Measurements from ENCODE around the gene HOXA3. TPM values are rescaled to one million over a fixed set of nuclear protein-coding genes. Genes with fewer than 3 reads are reported as not detected.

The HOXA3 gene
- total RNA-seq, 1 donor from 2014 or later = 5.5 TPM

DNA sequence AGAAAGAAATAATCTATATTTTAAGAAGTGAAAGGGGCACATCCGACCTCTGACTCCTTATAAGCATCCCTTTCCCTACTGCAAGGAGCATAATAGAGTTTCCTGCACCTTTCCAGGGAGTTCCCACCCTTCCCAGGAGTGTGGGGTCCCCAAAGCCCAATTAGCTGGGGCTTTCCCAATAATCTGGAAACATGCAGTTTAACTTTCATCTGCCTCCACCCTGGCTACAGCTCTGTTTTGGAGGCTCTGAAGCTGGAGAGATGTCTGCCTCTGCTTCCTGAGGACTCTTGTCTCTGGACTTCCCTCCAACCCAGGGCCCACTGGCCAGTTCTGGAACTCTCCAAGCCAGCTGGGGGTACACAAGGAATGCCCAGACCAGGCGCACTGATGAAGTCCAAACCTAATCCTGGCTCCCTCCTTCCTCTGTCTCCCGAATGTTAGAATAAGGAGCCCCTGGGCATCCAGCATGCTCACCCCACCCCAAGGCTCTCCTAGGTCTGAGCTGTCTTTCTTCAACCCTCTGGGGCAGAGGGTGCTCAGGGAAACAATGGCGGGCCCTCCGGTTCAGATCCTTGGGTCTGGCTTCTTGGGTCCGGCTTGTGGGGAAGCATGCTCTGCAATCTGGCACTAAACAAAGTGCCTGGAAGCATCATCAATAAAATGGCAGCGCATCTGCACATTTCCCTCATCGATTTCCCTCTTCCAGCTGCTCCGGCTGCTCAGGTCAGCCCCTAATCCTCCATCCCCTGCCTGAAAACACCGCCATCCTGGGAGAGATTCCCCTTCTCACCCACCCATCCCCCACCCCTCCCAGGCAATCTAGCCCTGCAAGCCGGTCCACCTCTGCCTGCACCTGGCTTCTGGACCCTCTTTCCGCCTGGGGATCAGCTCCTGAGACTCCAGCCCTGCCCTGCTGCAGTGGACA, 35.2 kb downstream of the HOXA3 start:
- no peak for DNase-seq (ENCODE audit: extremely low read depth, low read depth, low spot score)

DNA sequence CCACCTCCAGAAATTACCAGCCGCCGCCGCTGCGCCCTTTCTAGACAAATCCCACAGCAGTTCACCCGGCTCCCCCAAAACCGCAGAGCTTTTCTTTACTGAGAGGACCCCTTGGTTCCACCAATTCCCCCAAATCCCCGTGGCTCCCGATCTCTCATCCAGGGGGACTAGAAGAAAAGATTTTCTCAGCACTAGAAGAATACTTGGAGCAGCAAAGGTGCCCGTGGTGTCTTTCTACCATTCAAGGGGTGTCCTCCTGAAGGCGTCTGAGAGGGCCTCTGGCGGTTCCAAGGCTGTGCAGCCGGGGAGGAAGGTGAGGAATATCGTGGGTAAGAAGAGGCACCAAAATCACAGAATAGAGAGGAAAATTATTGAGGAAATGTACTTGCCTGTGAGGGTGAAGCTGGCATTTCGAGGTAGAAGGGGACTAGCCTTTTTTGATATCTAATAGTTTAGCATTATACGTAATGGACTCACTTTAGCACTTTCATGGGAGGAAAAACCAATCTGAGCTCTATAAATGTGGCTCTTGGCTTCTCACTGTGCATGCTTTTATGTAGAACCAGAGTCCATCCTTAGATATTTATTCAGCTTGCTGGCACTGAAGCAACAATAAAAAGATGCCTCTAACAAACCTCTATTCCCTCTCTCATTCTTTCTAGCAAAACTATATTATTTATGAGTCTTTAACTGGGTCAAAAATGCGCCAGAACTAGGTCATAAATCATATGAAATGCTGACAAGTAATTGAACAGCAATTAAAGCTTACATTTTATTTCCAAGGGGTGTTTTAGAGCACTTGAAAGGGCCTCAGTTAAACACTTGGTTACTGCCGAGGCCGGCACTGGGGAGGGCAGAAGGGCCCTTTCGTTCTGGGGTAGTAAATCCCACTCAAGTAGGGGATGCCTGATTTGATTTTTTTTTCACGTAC, 36.1 kb downstream of the HOXA3 start:
- no peak for DNase-seq (ENCODE audit: extremely low read depth, low read depth, low spot score)

- no peak for DNase-seq (ENCODE audit: extremely low read depth, low read depth, low spot score)
These were observed 37.0 kb downstream of the HOXA3 start for GRCh38 chr7:27115221-27116026.

DNA sequence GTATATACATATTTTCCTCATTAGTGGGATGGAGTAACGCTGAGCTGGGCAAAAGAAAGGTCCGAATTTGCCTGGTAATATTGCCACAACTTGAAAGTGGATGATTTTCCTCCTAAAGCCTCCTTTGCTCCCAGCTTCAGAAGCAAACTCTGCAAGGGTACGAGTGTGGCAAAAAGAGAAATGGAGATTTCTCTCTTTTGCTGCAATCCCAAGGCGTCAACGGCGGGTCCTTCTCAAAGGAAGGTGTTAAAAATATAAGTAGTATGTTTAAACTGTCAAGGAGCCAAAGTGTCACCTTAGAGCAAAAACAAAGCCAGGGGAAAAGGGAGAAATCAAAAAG, 37.5 kb downstream of the HOXA3 start:
- DNase-seq (ENCODE audit: extremely low read depth, low read depth, low spot score) = no peak

DNA sequence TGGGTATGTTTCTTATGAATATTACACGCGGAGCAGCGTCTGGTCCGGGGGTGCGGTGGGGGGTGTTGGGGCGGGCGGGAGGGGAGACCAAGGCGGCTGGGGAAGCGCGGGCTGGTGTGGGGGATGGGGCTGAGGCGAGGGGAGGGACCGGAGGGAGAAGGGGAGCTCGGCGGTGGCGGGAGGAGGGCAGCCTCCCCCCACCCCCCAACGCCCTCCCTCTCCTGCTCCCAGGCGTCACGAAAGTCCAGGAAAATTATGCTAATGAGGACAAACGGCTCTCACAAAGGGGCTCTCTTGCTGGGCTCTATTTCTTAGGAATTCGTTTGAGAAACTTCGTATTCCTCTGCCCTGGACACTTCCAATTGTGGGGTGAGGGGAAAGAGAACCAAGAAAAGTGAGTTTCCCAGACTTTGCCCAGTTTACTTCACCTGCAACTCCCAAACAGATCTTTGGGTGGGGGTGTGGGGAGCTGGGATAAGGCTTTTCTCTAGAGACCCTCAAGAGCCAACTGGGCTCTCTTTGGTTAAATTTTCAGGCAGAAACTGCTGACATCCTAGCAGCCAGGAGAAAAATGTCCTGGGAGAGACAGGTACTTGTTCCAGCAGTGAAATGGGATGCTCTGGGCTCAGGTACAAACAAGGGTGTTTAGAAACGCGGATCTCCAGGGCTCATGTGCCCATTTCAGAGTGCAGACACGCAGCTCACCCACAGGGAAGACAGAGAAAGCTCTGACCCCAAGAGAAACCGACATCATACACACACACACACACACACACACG, 38.2 kb downstream of the HOXA3 start:
- no peak for DNase-seq (ENCODE audit: extremely low read depth, low read depth, low spot score)

GRCh38 chr7:27112955-27113949, 39.1 kb downstream of the HOXA3 start:
- no peak for DNase-seq (ENCODE audit: extremely low read depth, low read depth, low spot score)

DNA sequence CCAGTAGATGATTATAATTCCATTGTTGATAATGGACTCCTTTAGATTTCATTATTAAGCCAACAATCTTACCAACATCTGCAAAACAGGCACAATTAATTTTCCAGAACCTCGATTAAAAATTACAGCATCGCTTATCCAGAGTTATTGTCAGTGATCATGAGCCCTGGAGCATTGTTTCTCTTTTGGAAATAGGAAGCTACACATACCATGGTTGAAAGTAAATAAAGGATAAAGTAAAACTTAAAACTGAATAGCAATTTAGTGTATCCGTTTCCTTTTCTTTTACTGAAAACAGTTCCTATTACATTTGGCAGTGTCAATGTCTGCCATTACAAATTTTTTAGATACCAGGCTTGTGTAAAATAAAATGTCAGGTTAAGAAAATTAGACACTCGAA, 40.0 kb downstream of the HOXA3 start:
- no peak for DNase-seq (ENCODE audit: extremely low read depth, low read depth, low spot score)

GRCh38 chr7:27111751-27112277, 40.6 kb downstream of the HOXA3 start:
- DNase-seq (ENCODE audit: extremely low read depth, low read depth, low spot score) = no peak

DNA sequence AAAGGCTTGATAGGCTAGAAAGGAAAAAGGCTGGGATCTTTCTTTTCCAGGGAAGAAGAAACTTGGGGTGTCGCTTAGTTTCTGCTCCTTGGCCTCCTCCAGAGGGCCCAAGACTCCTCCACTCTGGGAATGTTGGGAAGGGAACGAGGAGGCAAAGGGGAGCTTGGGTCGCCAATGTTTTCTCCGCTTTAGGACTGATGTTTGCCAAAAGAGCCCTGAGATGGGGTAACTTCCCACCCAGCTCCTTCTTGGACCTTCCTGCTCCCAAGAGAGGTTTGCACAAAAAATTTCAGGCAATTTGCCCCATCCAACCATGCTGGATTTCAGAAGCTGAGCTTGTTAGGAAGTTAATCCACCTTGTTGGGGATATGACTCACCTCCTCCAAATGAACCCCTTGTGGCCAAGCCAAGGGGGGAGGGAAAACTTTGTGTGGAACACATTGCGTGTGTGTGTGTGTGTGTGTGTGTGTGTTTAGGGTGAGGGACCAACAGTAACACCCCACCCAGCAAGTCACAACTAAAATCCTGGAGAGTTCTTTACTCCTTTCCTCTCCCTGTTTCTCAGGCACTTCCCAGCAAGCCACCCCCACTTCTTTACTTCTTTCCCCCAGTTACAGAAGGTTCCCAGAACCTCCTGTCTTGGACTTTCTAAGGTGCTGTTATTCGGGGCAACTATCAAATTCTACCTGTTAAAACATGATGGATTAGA, 41.2 kb downstream of the HOXA3 start:
- no peak for DNase-seq (ENCODE audit: extremely low read depth, low read depth, low spot score)

DNA sequence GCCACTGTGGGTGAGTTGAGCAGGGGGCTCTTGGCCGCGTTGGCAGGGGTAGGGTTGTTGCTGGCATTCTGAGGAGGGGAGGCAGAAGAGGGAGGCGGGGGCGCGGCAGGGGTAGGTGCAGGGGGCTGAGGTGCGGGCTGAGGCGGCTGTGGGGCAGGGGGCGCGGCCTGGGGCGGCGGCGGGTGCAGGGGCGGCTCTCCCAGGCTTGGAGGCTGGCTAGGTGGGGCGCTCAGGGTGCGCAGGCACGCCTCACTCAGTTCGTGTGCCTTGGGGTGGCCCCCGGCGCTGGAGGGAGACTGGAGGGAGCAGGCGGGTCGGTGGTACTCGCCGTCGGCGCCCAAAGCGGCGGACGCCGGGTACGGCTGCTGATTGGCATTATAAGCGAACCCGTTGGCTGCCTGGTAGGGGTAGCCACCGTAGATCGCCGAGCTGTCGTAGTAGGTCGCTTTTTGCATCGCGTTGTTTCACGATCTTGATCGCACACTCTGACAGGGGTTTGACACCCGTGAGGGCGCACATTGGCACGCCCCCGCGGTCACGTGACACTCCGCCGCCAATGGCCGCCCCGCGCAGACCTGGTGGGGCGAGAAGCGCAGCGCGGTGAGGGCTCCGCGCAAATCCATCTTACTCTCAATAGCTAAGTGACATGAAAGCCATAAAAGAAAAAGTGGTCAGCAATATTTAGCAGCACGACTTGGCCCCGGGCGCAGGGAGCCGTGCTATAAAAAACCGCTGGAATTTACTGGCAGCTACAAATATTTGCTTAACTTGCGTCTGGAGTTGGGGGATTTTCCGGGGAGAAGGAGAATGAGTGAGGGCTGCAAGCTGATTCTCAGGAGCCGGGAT, 42.0 kb downstream of the HOXA3 start:
- no peak for DNase-seq (ENCODE audit: extremely low read depth, low read depth, low spot score)

GRCh38 chr7:27109466-27110185, 42.8 kb downstream of the HOXA3 start:
- no peak for DNase-seq (ENCODE audit: extremely low read depth, low read depth, low spot score)

DNA sequence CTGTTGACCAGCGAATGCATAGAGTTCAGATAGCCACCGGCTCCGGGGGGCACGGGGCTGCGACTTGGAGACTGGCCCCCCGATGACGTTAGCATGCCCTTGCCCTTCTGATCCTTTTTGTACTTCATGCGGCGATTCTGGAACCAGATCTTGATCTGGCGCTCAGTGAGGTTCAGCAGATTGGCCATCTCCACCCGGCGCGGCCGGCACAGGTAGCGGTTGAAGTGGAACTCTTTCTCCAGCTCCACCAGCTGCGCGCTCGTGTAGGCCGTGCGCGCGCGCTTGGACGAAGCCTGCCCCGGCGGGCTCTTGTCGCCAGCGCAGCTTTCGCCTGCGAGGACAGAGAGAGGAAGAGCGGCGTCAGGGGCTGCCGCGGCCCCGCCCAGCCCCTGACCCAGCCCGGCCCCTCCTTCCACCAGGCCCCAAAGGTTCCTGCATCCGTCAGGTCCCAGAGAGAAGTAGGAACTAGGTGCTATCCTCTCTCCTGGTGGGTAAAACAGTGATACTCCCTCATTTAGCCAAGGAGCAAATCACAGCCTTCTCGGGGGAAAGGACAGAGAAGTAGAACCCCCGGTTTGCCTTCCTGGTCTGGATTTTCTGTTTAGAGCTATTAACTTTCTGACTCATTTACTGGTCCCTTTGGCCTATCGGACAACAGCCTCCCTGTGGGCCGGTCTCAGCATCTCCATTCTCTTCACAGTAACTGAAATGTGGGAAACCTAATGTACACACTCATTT, 43.8 kb downstream of the HOXA3 start:
- no peak for DNase-seq (ENCODE audit: extremely low read depth, low read depth, low spot score)

- DNase-seq (ENCODE audit: extremely low read depth, low read depth, low spot score) = no peak
These were observed 44.7 kb downstream of the HOXA3 start for GRCh38 chr7:27107391-27108381.

DNA sequence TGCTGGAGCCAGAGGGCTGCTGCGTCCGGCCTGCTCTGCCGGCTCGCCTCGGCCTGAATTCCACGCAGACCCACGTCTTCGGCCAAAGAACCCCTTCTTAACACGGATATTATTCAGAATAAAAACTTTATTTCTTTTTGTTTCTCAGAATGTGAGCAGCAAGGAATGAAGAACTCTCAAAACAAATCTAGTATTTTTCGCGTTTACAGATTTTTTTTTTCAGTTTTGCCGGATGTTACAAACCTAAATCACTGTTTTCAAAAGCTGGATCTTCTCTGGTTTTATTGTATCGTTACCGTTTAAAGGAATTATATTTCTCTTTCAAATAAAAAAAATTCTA, 45.5 kb downstream of the HOXA3 start:
- DNase-seq (ENCODE audit: extremely low read depth, low read depth, low spot score) = no peak

Data from glomerular endothelial cell (primary cell).